Measurements from ENCODE around the gene ABCF3. TPM values are rescaled to one million over a fixed set of nuclear protein-coding genes. Genes with fewer than 3 reads are reported as not detected.

The ABCF3 gene
- total RNA-seq, 3 donors from 2014 or later = 60.7 to 79.7 (median 72.3) TPM

DNA sequence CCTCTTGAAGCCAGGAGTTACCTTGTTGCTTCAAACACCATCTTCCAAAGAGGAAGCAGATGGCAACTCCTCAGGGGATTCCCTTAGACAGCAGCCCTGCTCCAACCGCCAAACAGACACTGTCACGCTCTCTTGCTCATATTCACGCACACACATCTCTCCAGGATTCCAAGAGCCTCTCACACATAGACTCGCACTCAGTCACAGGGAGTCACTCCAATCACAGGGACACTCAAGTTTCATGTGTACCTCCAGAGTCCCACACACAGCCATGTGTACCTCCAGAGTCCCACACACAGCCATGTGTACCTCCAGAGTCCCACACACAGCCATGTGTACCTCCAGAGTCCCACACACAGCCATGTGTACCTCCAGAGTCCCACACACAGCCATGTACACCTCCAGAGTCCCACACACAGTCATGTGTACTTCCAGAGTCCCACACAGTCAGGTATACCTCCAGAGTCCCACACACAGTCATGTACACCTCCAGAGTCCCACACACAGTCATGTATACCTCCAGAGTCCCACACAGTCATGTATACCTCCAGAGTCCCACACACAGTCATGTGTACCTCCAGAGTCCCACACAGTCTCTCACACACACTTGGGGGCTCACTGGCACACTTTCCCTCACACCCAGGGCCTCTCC lies 49.5 kb downstream of the ABCF3 start:
- Histone ChIP-seq H3K9me3 (no peaks in the 10 kb centered on the region), H3K36me3 (ENCODE audit: low read depth) (no peaks in the 10 kb centered on the region), H3K4me1 (ENCODE audit: low read depth) (peaks cover 6% of the 10 kb centered on the region), H3K4me3 (no peak overlapping the region)
- DNase-seq (peak in 1 of 3 donors; percentile 9), ATAC-seq (no peak)
- TF ChIP-seq, protein P1, sequence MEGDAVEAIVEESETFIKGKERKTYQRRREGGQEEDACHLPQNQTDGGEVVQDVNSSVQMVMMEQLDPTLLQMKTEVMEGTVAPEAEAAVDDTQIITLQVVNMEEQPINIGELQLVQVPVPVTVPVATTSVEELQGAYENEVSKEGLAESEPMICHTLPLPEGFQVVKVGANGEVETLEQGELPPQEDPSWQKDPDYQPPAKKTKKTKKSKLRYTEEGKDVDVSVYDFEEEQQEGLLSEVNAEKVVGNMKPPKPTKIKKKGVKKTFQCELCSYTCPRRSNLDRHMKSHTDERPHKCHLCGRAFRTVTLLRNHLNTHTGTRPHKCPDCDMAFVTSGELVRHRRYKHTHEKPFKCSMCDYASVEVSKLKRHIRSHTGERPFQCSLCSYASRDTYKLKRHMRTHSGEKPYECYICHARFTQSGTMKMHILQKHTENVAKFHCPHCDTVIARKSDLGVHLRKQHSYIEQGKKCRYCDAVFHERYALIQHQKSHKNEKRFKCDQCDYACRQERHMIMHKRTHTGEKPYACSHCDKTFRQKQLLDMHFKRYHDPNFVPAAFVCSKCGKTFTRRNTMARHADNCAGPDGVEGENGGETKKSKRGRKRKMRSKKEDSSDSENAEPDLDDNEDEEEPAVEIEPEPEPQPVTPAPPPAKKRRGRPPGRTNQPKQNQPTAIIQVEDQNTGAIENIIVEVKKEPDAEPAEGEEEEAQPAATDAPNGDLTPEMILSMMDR (IDR thresholded peaks at IDR 0.05) = no peak
- intact Hi-C loops (cut with DNase I, micrococcal nuclease) = no loop called here

DNA sequence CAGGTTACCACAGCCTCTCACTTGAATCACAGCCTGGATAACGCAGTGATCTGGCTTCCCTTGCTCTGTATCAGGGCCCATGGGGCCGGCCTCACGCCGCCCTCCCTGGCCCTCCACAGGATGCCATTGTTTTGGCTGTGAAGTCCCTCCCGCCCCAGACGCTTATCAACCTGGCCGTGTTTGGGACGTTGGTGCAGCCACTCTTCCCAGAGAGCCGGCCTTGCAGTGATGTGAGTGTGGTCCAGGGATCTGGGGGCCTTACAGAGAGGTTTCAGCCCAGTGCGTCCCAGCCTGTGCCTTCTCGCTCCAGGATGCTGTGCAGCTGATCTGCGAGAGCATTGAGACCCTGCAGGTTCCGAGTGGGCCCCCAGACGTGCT lies 50.0 kb downstream of the ABCF3 start:
- no peaks in the 10 kb centered on the region for H3K36me3 ChIP-seq (ENCODE audit: low read depth)
- intact Hi-C loops (cut with DNase I, micrococcal nuclease) = no loop called here
- H3K9me3 ChIP-seq = no peaks in the 10 kb centered on the region
- DNase-seq (peak in 1 of 3 donors; percentile 39), ATAC-seq (no peak)
- peaks cover 1% of the 10 kb centered on the region for H3K4me1 ChIP-seq (ENCODE audit: low read depth)
- H3K4me3 ChIP-seq = no peak overlapping the region
- TF ChIP-seq, protein P1 (IDR thresholded peaks at IDR 0.05) = no peak

- TF ChIP-seq, protein P1 (IDR thresholded peaks at IDR 0.05) = no peak
- no peak for ATAC-seq
- H3K36me3 ChIP-seq (ENCODE audit: low read depth) = no peaks in the 10 kb centered on the region
- no peaks in the 10 kb centered on the region for H3K4me1 ChIP-seq (ENCODE audit: low read depth)
- intact Hi-C loops (cut with DNase I, micrococcal nuclease) = no loop called here
- H3K4me3 ChIP-seq = no peak overlapping the region
- no peaks in the 10 kb centered on the region for H3K9me3 ChIP-seq
- peak in 1 of 3 donors; percentile 27 for DNase-seq
Measured at GRCh38 chr3:184236636-184237035, 50.6 kb downstream of the ABCF3 start.

GRCh38 chr3:184237211-184237610 lies 51.2 kb downstream of the ABCF3 start:
- ATAC-seq = no peak
- Histone ChIP-seq H3K4me3 (no peak overlapping the region), H3K9me3 (no peaks in the 10 kb centered on the region), H3K4me1 (ENCODE audit: low read depth) (no peaks in the 10 kb centered on the region), H3K36me3 (ENCODE audit: low read depth) (no peaks in the 10 kb centered on the region)
- DNase-seq = no peak
- intact Hi-C loops (cut with DNase I, micrococcal nuclease) = no loop called here
- TF ChIP-seq, protein P1 (IDR thresholded peaks at IDR 0.05) = no peak

DNA sequence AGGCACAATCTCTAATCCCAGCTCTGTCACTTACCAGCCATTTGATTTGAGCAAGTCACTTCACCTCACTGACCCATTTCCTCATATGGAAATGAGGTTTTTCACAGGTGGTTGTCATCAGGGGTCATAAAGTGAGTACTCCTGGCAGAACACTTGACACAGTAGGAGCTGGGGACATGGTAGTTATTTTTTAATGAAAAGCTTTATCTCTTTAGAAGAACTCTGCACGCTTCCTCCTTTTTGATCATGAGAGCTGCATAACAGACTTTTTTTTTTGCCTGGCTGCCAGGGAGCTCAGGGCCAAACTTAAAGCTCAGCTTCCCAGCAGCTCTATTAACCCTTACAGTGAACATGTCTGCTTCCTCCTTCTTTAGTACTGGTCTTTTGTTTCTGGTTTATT lies 51.8 kb downstream of the ABCF3 start:
- Histone ChIP-seq H3K36me3 (ENCODE audit: low read depth) (no peaks in the 10 kb centered on the region), H3K9me3 (no peaks in the 10 kb centered on the region), H3K4me1 (ENCODE audit: low read depth) (no peaks in the 10 kb centered on the region), H3K4me3 (no peak overlapping the region)
- TF ChIP-seq, protein P1 (IDR thresholded peaks at IDR 0.05) = no peak
- DNase-seq (no peak), ATAC-seq (no peak)
- intact Hi-C loops (cut with DNase I, micrococcal nuclease) = no loop called here

All from mucosa of descending colon (tissue), 3 donors.